GM12865 (cell line): ENCODE results near the gene GABBR2.

Experiments
- DNase-seq: peaks from one replicate; pipeline ENCODE4 v3.0.0; 2010; ENCODE audit warnings: low read depth
- H3K4me3 ChIP-seq: 2 replicates; pipeline ENCODE4 v1.5.1; 2011; ENCODE audit warnings: mild to moderate bottlenecking, low read depth, low read length, control low read depth
- CTCF ChIP-seq: IDR thresholded peaks from 2 replicates; pipeline ENCODE4 v1.5.1; 2011; ENCODE audit warnings: low read length, control low read depth, low read depth, inconsistent platforms; ENCODE audit not compliant: insufficient read depth; ENCODE audit errors: missing control alignments

The GABBR2 gene

DNA sequence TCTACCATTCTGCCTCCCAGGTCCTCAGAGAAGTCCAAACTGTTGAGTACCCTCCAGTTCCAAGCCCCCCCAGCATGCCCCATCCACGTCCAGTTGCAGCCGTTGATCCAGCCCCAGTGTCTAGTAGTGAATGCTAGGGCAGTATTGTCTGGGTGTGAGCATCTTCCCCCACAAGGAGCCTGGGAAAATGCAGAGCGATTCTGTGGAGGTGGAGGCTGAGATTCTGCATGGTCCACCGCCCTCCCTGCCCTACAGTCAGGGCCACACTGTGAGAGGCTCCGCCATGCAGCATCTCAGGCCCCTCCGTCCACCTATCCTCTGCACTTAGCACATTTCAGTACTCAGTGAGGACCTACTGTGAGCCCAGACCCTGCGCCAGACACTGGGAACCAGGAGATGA, 135.9 kb downstream of the GABBR2 start:
- H3K4me3 ChIP-seq, result no peak overlapping the region
- no peak for DNase-seq
- TF ChIP-seq CTCF, result no peak

- no peak for DNase-seq
- no peak overlapping the region for H3K4me3 ChIP-seq
- no peak for TF ChIP-seq CTCF
Measured at GRCh38 chr9:98572054-98572627, 136.6 kb downstream of the GABBR2 start.

GRCh38 chr9:98571643-98572042, 137.1 kb downstream of the GABBR2 start:
- TF ChIP-seq CTCF, result no peak
- no peak overlapping the region for H3K4me3 ChIP-seq
- DNase-seq, result no peak

- DNase-seq, result no peak
- no peak overlapping the region for H3K4me3 ChIP-seq
- TF ChIP-seq CTCF, result no peak
Measured at GRCh38 chr9:98570663-98571440, 137.9 kb downstream of the GABBR2 start.

DNA sequence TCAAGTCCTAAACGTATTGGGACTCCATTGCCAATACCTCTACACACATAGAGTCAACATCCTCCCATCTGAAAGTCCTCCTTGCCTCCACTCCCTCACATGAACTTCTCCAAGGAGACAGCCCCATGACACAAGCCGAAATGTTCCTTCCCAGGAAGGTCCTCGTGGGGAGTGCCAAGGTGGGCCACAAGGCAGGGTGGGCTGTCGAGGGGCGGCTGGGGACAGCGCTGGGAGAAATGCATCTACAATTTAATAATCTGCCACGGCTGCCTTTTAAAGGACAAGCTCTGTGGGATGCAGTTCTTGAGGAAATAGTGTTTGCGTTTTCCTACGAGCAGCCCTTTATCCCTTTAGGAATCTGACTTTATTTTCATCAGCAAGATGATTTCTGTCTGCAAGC, 138.7 kb downstream of the GABBR2 start:
- no peak for DNase-seq
- TF ChIP-seq CTCF, result no peak
- no peak overlapping the region for H3K4me3 ChIP-seq

DNA sequence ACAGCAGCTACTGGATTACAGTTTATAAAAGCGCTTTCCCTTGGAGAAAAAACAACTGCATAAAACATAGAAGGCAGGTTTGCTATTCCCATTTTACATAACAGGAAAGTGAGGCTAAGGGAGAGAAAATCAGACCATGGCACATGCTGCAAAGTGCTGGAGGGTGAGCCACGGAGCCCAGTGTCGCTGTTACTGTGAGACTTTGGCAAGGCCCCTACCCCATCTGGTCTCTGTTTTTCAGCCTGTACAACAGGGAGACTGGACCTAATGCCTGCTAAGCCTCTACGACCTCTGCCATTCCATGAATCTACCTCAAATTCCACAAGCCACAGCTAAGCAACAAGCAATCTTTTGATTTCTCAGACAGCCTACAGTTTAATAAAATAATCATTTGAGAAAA, 139.2 kb downstream of the GABBR2 start:
- no peak for DNase-seq
- no peak for TF ChIP-seq CTCF
- no peak overlapping the region for H3K4me3 ChIP-seq
